GM23338 (cell line): ENCODE data around the gene RBM38. TPM values are rescaled to one million over a fixed set of nuclear protein-coding genes. Genes with fewer than 3 reads are reported as not detected.

Experiments used
- ATAC-seq: fragments of 200-7000 bp; cut with Tn5 transposase; 3 replicates; pipeline ENCODE4 v1.9.1; 2020
- DNase-seq: peaks from one replicate; pipeline ENCODE4 v3.0.0-alpha.2; 2015; ENCODE audit warnings: low spot score
- H2AFZ ChIP-seq: fragments of 200-600 bp; sonication (generic); 2 replicates; pipeline ENCODE4 v1.8.0; 2016; ENCODE audit warnings: antibody characterized with exemption, mild to moderate bottlenecking, moderate library complexity
- H3F3A ChIP-seq: fragments of 200-600 bp; sonication (generic); replicated peaks from 2 replicates; pipeline ENCODE4 v1.8.0; 2017; ENCODE audit warnings: antibody characterized with exemption, mixed run types, low read depth
- H3K27ac ChIP-seq: fragments of 200-600 bp; sonication (generic); 2 replicates; pipeline ENCODE4 v1.6.1; 2016; ENCODE audit warnings: low read depth
- H3K27me3 ChIP-seq: fragments of 200-600 bp; sonication (generic); 2 replicates; pipeline ENCODE4 v1.8.0; 2016; ENCODE audit warnings: mild to moderate bottlenecking, mixed run types, moderate library complexity; ENCODE audit not compliant: insufficient read depth
- H3K36me3 ChIP-seq: fragments of 200-600 bp; sonication (generic); 2 replicates; pipeline ENCODE4 v1.8.0; 2016; ENCODE audit warnings: mild to moderate bottlenecking; ENCODE audit not compliant: insufficient read depth
- H3K4me1 ChIP-seq: fragments of 200-600 bp; sonication (generic); 2 replicates; pipeline ENCODE4 v1.8.0; 2016; ENCODE audit warnings: mild to moderate bottlenecking, moderate library complexity; ENCODE audit not compliant: insufficient read depth
- H3K4me2 ChIP-seq: fragments of 200-600 bp; sonication (generic); 2 replicates; pipeline ENCODE4 v1.7.1; 2017; ENCODE audit warnings: mixed run types
- H3K4me3 ChIP-seq: fragments of 200-600 bp; sonication (generic); 2 replicates; pipeline ENCODE4 v1.6.1; 2016; ENCODE audit warnings: mixed run types
- H3K79me2 ChIP-seq: fragments of 200-600 bp; sonication (generic); replicated peaks from 2 replicates; pipeline ENCODE4 v1.8.0; 2017; ENCODE audit warnings: mild to moderate bottlenecking; ENCODE audit not compliant: insufficient read depth
- H3K9me2 ChIP-seq: fragments of 200-600 bp; sonication (generic); 2 replicates; pipeline ENCODE4 v1.8.0; 2017; ENCODE audit not compliant: insufficient read depth
- H4K20me1 ChIP-seq: fragments of 200-600 bp; sonication (generic); replicated peaks from 2 replicates; pipeline ENCODE4 v1.8.0; 2017; ENCODE audit warnings: mild to moderate bottlenecking; ENCODE audit not compliant: insufficient read depth
- H3K27ac Mint-ChIP-seq: 2 replicates; pipeline ENCODE4 v1.8.0; 2020; ENCODE audit warnings: inconsistent platforms, mild to moderate bottlenecking, moderate library complexity, mixed read lengths
- H3K27me3 Mint-ChIP-seq: 3 replicates; pipeline ENCODE4 v1.8.0; 2022; ENCODE audit warnings: low read depth, mild to moderate bottlenecking, moderate library complexity, mixed read lengths, inconsistent platforms; ENCODE audit not compliant: insufficient read depth, poor library complexity
- H3K36me3 Mint-ChIP-seq: 3 replicates; pipeline ENCODE4 v1.8.0; 2021; ENCODE audit warnings: low read depth, mild to moderate bottlenecking, inconsistent platforms, moderate library complexity, mixed read lengths
- H3K4me1 Mint-ChIP-seq: 3 replicates; pipeline ENCODE4 v1.8.0; 2020; ENCODE audit warnings: mild to moderate bottlenecking, inconsistent platforms, mixed read lengths
- H3K4me3 Mint-ChIP-seq: 3 replicates; pipeline ENCODE4 v1.8.0; 2021; ENCODE audit warnings: moderate library complexity, mild to moderate bottlenecking, inconsistent platforms, mixed read lengths
- H3K9me3 Mint-ChIP-seq: 3 replicates; pipeline ENCODE4 v1.8.0; 2020; ENCODE audit warnings: moderate library complexity, mild to moderate bottlenecking, inconsistent platforms, mixed read lengths
- CREB1 ChIP-seq: fragments of 250-450 bp; sonication (Bioruptor Pico); IDR thresholded peaks from 2 replicates; pipeline ENCODE4 v1.5.0; 2020; ENCODE audit warnings: low read depth, mild to moderate bottlenecking, moderate library complexity
- EZH2 ChIP-seq: fragments of 200-600 bp; sonication (generic); IDR thresholded peaks from one replicate; pipeline ENCODE4 v1.8.0; 2017; ENCODE audit warnings: antibody characterized with exemption, mild to moderate bottlenecking, low read depth; ENCODE audit not compliant: unreplicated experiment
- EZH2phosphoT487 ChIP-seq: fragments of 200-600 bp; sonication (generic); IDR thresholded peaks from one replicate; pipeline ENCODE4 v1.8.1; 2018; ENCODE audit warnings: antibody characterized with exemption; ENCODE audit not compliant: unreplicated experiment
- JUNB ChIP-seq: IDR thresholded peaks from one replicate; pipeline ENCODE4 v1.6.1; 2016; ENCODE audit warnings: antibody characterized with exemption; ENCODE audit not compliant: unreplicated experiment
- NANOG ChIP-seq: IDR thresholded peaks from 2 replicates; pipeline ENCODE4 v1.6.1; 2016; ENCODE audit warnings: antibody characterized with exemption, borderline replicate concordance
- POLR2AphosphoS5 ChIP-seq: IDR thresholded peaks from 2 replicates; pipeline ENCODE4 v1.6.1; 2016; ENCODE audit warnings: antibody characterized with exemption, low read depth
- STAT1 ChIP-seq: IDR thresholded peaks from one replicate; pipeline ENCODE4 v1.6.1; 2016; ENCODE audit warnings: antibody characterized with exemption; ENCODE audit not compliant: unreplicated experiment
- ZNF114 ChIP-seq: fragments of 250-450 bp; sonication (Bioruptor Pico); IDR thresholded peaks from 2 replicates; pipeline ENCODE4 v1.5.0; 2020; ENCODE audit warnings: mild to moderate bottlenecking, moderate library complexity
- ZNF331 ChIP-seq: fragments of 250-450 bp; sonication (Bioruptor Pico); IDR thresholded peaks from 2 replicates; pipeline ENCODE4 v1.5.0; 2020; ENCODE audit warnings: low read depth, mild to moderate bottlenecking, moderate library complexity
- polyA plus RNA-seq: library from polyadenylated mRNA; unstranded; fragments of >200 nt; fragmentation: Nextera tagmentation; extraction: Ambion mirVana; gene quantifications from 2 replicates; pipeline ENCODE4 v1.2.1, GENCODE V29; 2016
- total RNA-seq: library from RNA; depleted of rRNA; stranded (reverse); fragments of >200 nt; shearing (Covaris generic); gene quantifications from 2 replicates; pipeline ENCODE4 v1.2.3, GENCODE V29; 2014
- TF ChIP-seq, protein P1 (sequence below): IDR thresholded peaks from one replicate; pipeline ENCODE4 v1.6.1; 2018; ENCODE audit warnings: antibody characterized with exemption; ENCODE audit not compliant: unreplicated experiment
- TF ChIP-seq, protein P2 (sequence below): fragments of 250-450 bp; sonication (Bioruptor Pico); IDR thresholded peaks from 2 replicates; pipeline ENCODE4 v1.5.0; 2020; ENCODE audit warnings: mild to moderate bottlenecking, moderate library complexity
- TF ChIP-seq, protein P3 (sequence below), 2 experiments: fragments of 200-600 bp in 1 of 2; sonication (generic) in 1 of 2; conservative IDR thresholded peaks; 2 replicates each; pipeline versions ENCODE4 v1.5.1 to v1.6.1; 2016 to 2017; ENCODE audit warnings: antibody characterized with exemption in 2 of 2, low read depth in 2 of 2, mild to moderate bottlenecking in 2 of 2, moderate library complexity in 1 of 2
- TF ChIP-seq, protein P4 (sequence below): IDR thresholded peaks from 2 replicates; pipeline ENCODE4 v1.6.1; 2016; ENCODE audit warnings: antibody characterized with exemption

RBM38 gene
- total and polyA plus RNA-seq, 2 experiments from 2014 or later = 22.9 to 80.5 TPM

DNA sequence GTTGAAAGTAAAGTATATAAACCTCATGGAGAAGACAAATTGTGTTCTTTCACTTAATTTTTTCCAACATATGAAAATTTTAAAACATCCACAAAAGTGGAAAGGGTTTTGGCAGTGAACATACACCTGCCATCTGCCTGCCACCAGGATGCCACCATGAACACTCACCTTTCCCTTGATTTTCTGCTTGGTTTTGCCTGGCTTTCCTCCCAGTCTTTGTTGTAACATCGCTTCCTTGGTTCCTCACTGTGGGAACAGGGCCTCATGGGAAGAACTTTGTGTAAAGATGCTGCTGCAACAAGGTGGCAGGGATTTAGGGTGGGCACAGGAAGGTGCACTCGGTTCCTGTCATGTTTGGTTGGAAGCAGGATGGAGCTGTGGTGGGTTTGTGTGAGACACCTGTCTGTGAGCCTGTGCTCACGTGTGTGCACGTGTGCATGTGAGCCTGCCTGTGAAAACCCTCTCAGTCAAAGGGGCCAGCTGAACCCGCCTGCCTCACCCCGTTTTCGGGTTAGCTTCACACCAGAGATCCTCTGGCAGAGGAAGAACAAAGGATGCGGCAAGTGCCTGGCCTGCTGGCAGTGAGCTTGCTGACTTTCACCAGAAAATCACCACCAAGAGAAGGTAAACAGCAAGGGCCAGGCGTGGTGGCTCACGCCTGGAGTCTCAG lies 11.0 kb upstream of the RBM38 start:
- no peaks in the 10 kb centered on the region for H3K27me3 ChIP-seq
- peaks cover 6% of the 10 kb centered on the region for H3K4me1 Mint-ChIP-seq
- H3K4me2 ChIP-seq = no peak overlapping the region
- H3K27me3 Mint-ChIP-seq = peaks cover 12% of the 10 kb centered on the region
- no peaks in the 10 kb centered on the region for H3K4me1 ChIP-seq
- no peaks in the 10 kb centered on the region for H3K9me2 ChIP-seq
- no peak overlapping the region for H3K4me3 Mint-ChIP-seq
- no peak overlapping the region for H3K27ac Mint-ChIP-seq
- H3K79me2 ChIP-seq = no peaks in the 10 kb centered on the region; the same call in 1 of the 2 replicates
- TF ChIP-seq NANOG = no peak
- no peak for TF ChIP-seq STAT1
- TF ChIP-seq EZH2 = no peak
- TF ChIP-seq CREB1 = no peak
- TF ChIP-seq, protein P1, sequence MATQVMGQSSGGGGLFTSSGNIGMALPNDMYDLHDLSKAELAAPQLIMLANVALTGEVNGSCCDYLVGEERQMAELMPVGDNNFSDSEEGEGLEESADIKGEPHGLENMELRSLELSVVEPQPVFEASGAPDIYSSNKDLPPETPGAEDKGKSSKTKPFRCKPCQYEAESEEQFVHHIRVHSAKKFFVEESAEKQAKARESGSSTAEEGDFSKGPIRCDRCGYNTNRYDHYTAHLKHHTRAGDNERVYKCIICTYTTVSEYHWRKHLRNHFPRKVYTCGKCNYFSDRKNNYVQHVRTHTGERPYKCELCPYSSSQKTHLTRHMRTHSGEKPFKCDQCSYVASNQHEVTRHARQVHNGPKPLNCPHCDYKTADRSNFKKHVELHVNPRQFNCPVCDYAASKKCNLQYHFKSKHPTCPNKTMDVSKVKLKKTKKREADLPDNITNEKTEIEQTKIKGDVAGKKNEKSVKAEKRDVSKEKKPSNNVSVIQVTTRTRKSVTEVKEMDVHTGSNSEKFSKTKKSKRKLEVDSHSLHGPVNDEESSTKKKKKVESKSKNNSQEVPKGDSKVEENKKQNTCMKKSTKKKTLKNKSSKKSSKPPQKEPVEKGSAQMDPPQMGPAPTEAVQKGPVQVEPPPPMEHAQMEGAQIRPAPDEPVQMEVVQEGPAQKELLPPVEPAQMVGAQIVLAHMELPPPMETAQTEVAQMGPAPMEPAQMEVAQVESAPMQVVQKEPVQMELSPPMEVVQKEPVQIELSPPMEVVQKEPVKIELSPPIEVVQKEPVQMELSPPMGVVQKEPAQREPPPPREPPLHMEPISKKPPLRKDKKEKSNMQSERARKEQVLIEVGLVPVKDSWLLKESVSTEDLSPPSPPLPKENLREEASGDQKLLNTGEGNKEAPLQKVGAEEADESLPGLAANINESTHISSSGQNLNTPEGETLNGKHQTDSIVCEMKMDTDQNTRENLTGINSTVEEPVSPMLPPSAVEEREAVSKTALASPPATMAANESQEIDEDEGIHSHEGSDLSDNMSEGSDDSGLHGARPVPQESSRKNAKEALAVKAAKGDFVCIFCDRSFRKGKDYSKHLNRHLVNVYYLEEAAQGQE = no peak
- TF ChIP-seq POLR2AphosphoS5 = no peak
- TF ChIP-seq, protein P2, sequence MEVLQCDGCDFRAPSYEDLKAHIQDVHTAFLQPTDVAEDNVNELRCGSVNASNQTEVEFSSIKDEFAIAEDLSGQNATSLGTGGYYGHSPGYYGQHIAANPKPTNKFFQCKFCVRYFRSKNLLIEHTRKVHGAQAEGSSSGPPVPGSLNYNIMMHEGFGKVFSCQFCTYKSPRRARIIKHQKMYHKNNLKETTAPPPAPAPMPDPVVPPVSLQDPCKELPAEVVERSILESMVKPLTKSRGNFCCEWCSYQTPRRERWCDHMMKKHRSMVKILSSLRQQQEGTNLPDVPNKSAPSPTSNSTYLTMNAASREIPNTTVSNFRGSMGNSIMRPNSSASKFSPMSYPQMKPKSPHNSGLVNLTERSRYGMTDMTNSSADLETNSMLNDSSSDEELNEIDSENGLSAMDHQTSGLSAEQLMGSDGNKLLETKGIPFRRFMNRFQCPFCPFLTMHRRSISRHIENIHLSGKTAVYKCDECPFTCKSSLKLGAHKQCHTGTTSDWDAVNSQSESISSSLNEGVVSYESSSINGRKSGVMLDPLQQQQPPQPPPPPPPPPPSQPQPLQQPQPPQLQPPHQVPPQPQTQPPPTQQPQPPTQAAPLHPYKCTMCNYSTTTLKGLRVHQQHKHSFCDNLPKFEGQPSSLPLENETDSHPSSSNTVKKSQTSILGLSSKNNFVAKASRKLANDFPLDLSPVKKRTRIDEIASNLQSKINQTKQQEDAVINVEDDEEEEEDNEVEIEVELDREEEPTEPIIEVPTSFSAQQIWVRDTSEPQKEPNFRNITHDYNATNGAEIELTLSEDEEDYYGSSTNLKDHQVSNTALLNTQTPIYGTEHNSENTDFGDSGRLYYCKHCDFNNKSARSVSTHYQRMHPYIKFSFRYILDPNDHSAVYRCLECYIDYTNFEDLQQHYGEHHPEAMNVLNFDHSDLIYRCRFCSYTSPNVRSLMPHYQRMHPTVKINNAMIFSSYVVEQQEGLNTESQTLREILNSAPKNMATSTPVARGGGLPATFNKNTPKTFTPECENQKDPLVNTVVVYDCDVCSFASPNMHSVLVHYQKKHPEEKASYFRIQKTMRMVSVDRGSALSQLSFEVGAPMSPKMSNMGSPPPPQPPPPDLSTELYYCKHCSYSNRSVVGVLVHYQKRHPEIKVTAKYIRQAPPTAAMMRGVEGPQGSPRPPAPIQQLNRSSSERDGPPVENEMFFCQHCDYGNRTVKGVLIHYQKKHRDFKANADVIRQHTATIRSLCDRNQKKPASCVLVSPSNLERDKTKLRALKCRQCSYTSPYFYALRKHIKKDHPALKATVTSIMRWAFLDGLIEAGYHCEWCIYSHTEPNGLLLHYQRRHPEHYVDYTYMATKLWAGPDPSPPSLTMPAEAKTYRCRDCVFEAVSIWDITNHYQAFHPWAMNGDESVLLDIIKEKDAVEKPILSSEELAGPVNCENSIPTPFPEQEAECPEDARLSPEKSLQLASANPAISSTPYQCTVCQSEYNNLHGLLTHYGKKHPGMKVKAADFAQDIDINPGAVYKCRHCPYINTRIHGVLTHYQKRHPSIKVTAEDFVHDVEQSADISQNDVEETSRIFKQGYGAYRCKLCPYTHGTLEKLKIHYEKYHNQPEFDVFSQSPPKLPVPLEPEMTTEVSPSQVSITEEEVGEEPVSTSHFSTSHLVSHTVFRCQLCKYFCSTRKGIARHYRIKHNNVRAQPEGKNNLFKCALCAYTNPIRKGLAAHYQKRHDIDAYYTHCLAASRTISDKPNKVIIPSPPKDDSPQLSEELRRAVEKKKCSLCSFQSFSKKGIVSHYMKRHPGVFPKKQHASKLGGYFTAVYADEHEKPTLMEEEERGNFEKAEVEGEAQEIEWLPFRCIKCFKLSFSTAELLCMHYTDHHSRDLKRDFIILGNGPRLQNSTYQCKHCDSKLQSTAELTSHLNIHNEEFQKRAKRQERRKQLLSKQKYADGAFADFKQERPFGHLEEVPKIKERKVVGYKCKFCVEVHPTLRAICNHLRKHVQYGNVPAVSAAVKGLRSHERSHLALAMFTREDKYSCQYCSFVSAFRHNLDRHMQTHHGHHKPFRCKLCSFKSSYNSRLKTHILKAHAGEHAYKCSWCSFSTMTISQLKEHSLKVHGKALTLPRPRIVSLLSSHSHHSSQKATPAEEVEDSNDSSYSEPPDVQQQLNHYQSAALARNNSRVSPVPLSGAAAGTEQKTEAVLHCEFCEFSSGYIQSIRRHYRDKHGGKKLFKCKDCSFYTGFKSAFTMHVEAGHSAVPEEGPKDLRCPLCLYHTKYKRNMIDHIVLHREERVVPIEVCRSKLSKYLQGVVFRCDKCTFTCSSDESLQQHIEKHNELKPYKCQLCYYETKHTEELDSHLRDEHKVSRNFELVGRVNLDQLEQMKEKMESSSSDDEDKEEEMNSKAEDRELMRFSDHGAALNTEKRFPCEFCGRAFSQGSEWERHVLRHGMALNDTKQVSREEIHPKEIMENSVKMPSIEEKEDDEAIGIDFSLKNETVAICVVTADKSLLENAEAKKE (CRISPR knock-in tag) = no peak
- no peak for TF ChIP-seq ZNF114
- no peak for TF ChIP-seq EZH2phosphoT487
- TF ChIP-seq, protein P3, sequence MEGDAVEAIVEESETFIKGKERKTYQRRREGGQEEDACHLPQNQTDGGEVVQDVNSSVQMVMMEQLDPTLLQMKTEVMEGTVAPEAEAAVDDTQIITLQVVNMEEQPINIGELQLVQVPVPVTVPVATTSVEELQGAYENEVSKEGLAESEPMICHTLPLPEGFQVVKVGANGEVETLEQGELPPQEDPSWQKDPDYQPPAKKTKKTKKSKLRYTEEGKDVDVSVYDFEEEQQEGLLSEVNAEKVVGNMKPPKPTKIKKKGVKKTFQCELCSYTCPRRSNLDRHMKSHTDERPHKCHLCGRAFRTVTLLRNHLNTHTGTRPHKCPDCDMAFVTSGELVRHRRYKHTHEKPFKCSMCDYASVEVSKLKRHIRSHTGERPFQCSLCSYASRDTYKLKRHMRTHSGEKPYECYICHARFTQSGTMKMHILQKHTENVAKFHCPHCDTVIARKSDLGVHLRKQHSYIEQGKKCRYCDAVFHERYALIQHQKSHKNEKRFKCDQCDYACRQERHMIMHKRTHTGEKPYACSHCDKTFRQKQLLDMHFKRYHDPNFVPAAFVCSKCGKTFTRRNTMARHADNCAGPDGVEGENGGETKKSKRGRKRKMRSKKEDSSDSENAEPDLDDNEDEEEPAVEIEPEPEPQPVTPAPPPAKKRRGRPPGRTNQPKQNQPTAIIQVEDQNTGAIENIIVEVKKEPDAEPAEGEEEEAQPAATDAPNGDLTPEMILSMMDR (conservative IDR thresholded peaks at IDR 0.05; ENCODE audit: low read depth in 2 of 2) = no peak
- TF ChIP-seq ZNF331 (CRISPR knock-in tag) = no peak
- TF ChIP-seq, protein P4, sequence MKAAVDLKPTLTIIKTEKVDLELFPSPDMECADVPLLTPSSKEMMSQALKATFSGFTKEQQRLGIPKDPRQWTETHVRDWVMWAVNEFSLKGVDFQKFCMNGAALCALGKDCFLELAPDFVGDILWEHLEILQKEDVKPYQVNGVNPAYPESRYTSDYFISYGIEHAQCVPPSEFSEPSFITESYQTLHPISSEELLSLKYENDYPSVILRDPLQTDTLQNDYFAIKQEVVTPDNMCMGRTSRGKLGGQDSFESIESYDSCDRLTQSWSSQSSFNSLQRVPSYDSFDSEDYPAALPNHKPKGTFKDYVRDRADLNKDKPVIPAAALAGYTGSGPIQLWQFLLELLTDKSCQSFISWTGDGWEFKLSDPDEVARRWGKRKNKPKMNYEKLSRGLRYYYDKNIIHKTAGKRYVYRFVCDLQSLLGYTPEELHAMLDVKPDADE = no peak
- TF ChIP-seq JUNB = no peak
- H3K4me3 ChIP-seq = no peak overlapping the region
- no peaks in the 10 kb centered on the region for H3F3A ChIP-seq
- DNase-seq (no peak), ATAC-seq (no peak)
- H3K36me3 Mint-ChIP-seq = peaks cover 50% of the 10 kb centered on the region
- no peak overlapping the region for H3K27ac ChIP-seq
- H3K9me3 Mint-ChIP-seq = no peaks in the 10 kb centered on the region
- H3K36me3 ChIP-seq = peaks cover 19% of the 10 kb centered on the region; the same call in 1 of the 2 replicates
- H4K20me1 ChIP-seq = peaks cover 15% of the 10 kb centered on the region
- H2AFZ ChIP-seq = no peak overlapping the region
